ENCODE results near the gene MKX.
"Not testable (repeated sequence)": the region's sequence is repeated elsewhere in the genome, so short reads cannot be mapped to it uniquely, and the experiment has no call there.

MKX gene

DNA sequence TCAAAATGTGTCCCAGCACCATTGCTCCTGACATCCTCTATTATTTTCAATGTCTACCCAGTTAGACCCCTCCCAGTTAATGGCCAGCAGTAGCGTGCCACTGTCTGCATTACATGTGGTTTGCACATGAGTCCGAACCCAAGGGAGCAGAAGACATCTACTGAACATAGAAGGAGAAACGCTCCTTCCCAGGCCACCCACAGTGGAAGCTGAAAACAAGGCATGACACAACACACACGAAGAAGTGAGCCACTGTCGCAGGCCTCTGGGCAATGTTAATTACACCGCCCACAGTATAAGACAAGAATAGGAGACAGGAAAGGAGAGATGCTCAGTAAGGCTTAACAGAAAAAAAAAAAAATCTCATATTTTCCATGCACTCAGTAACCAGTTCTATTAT is 50.5 kb downstream of the MKX start:
- no peak for DNase-seq (ENCODE audit: low read depth in 2 of 2)

DNA sequence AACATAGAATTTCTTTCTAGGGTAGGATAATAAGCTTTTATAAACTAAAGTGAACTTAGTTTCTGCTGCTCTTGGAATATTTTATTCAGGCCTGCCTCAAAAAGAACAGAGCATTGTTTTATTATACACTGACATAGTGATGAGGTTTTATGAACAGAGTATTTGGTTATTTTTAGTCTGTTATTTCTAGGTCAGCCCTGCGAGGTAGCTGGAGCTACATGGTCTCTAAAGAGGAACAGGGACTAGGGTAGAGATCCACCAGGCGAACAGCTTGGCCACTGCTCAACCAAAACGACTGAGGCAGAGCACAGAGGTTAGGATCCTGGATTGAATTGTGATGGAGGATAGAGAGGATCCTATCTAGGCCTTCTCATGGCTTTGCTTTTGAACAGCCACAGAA is 53.0 kb downstream of the MKX start:
- DNase-seq (ENCODE audit: low read depth in 2 of 2): no peak

DNA sequence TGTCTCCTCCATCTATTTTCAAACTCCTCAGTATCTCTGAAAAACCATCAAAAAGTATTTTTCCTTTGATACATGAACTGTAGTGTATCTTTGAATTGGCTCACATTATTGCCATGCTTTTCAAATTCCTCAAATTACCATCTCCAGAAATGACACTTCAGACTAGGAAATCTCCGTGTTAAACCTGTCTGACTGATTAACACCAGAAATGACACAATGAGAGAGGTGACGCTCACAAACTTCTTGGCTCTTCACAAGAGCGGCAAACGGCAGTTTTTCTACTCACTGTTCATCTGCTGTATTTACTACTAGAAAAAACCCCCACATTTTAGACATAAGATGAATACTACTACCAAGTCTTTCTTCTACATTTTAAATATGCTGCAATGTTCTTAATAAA is 56.6 kb downstream of the MKX start:
- DNase-seq (ENCODE audit: low read depth in 2 of 2): no peak

DNA sequence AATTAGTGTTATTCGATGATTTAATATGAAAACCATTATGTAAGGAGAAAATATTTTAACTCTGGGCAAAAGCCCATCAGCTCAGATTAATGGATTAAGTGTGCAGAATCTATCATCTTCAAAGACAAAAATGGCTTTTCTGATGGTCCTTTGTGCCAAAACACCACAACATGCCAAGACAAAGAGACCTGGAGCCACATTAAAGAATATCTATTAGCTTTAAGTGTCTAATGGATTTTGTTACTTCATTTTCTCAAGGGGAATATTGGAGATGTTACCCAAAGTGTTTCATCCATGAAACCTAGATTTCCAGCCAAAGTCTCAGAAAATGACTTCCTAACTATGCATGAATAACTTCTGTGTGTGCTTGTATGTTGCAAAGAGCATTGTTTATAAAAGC is 57.3 kb downstream of the MKX start:
- no peak for DNase-seq (ENCODE audit: low read depth in 2 of 2)

DNA sequence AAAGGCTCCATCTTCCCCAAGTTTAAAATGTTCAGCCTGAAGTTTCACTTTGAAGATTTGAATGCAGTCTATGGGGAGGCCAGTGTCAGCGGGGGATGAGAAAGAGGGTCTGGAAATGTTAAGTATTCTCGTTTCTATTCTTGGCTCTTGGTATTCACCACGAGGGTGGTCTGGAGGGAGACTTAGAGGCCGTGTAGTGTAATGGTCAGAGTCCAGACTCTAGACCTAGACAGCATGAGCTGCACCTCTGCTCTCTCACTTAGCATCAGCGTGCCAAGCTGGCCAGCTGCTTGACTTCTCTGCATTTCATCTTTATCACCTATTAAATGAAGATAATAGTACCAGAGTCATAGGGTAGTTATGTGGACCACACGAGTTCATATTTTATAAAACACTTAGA is 57.9 kb downstream of the MKX start:
- DNase-seq (ENCODE audit: low read depth in 2 of 2): no peak

DNA sequence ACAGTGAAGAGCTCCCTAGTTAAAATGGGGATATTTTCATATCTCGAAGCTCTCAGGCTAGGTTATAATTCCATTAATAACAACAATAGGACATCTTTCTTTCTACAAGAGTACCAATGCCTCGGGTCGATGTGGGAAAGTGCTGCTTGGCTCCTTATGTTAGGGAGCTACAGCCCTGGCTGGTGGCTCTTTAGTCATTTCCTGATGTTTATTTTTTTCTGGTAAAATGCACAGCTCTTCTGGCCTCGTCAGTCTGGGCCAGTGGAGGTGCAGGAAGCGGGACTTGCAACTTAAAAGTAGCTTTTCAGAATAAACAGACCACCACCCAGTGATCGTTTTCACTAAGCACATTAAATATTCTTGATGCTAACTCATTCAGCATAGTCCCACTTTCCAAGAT is 58.3 kb downstream of the MKX start:
- DNase-seq (ENCODE audit: low read depth in 2 of 2): no peak

DNA sequence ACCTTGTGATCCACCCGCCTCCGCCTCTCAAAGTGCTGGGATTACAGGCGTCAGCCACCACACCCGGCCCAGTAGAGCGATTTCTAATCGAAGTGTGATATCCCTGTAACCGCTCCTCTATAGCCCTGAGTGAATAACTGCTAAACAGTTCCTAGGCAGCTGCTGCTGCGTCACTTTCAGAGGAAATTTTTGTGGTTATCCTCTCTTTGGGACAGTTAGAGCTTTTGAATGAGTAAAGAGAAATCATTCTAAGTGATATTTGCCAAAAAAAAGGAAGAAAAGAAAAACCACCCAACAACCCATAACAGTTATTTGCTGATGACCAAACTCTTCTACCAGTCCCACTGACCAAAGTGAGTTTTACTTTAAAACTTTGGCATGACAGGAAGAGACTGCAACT is 59.9 kb downstream of the MKX start:
- DNase-seq (ENCODE audit: low read depth in 2 of 2): no peak

DNA sequence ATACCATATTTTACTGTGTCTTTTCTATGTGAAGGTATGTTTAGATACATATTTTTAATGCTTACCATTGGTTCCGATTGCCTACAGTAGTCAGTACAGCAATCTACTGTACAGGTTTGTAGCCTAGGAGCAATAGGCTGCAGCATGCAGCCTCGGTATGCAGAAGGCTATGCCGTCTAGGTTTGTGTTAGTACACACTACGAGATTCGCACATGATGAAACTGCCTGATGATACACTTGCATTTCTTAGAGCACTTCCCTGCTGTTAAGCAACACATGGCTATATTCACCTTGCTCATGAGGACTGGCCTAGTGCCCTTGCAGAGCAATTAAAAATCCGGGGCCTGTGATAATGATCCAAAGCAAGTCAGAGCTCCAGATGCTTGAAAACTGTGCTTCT is 62.4 kb downstream of the MKX start:
- no peak for DNase-seq (ENCODE audit: low read depth in 2 of 2)

DNA sequence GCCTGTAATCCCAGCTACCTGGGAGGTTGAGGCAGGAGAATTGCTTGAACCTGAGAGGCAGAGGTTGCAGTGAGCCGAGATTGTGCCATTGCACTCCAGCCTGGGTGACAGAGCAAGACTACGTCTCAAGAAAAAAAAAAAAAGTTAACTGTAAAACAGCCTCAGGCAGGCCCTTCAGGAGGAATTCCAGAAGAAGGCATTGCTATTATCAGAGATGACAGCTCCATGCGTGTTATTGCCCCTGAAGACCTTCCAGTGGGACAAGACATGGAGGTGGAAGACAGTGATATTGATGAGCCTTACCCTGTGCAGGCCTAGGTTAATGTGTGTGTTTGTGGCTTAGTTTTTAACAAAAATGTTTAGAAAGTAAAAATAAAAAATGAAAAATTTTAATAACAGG is 63.8 kb downstream of the MKX start:
- not testable (repeated sequence) for DNase-seq (ENCODE audit: low read depth in 2 of 2)

DNA sequence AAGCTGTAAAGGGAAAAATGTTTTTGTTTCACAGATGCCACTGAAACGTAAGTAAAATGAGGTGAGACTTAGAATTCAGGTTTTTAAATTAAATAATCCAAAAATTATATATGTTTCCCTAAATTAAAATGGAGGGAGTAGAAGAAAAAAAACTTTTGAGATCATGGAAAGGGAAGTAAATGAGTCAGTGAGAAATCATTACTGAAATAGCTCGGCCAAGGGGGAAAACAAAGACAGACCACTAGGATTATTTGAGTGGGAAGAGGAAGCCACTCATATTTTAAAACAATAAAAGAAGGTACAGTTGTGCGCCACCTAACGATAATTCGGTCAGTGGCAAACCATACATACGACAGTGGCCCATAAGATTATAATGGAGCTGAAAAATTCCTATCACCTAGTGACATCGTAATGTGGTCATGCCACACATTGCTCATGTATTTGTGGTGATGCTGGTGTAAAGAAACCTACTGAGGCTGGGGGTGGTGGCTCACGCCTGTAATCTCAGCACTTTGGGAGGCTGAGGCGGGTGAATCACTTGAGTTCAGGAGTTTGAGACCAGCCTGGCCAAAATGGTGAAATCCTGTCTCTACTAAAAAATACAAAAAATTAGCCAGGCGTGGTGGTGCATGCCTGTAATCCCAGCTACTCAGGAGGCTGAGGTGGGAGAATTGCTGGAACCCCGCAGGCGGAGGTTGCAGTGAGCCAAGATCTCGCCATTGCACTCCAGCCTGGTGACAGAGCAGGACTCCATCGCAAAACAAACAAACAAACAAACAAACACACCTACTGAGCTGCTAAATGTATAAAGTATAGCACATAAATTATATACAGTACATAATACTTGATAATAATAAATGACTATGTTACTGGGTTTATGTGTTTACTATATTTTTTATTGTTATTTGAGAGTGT is 64.7 kb downstream of the MKX start:
- no peak for DNase-seq (ENCODE audit: low read depth in 2 of 2)

DNA sequence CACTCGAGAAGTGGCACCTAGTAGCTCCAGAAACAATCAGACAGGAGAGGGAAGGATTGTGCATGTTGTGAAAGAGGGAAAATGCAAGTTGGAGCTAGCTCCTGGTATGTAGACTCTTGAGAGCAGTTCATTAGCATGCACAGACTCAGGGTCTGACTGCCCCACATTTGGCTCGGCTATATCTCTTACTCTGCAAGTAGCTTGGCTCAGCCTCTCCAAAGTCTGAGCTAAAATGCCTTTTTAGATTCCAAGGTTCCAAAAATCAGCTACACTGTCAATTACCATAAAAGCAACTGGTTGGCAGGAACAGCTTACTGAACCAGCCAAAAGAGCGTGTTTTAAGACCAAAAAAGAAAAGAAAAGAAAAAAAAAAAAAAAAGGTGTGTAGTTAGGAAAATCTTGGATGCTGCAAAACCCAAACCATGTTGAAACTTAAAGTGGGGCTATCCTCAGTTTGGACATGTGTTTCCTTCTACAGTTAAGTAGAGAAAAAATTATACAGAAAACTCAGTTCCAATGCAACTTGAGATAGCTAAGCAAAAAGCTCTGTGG is 65.5 kb downstream of the MKX start:
- no peak for DNase-seq (ENCODE audit: low read depth in 2 of 2)

DNA sequence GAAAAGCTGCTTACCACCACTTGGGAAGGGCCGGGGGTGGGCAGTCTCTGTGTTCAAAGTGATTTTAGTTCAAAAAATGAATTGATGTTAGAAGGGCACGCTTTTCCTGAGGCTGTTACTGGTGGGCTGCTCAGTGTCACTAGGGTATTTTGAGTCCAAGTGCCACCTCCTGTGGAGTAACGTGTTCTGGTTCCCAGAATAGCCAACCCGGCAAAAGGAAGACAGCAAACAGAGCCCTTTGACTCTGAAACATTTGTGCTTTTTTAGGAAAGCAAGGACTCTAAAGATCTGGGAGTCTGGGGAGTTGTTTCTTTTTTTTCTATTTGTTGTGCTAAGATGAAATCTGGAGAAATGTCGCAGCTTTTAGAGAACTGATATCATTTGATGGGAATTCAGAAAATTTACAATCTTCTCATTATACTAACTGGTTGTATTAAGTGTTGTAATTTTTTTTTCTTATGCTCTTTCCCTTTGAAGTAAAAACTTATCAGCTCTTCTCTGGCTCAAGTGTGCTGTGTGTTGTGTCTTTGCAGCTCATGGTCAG is 66.2 kb downstream of the MKX start:
- DNase-seq (ENCODE audit: low read depth in 2 of 2): no peak

DNA sequence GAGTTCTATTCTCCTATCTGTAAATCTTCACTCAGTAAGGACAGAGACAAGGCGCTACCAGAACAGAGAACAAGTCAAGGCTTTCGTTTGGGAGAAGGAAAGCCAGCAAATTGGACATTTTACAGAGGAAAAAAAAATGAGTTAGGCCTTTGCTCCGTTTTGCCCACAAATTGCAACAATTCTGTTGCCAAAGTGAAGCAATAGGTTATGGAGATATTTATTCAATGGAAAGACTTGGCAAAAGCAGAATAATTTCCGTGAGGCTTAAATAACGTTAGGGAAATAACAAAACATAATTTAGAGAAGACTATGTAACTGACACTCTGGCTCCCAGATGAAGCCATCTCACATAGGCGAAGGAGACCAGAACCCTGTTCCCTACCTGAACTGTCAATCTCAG is 67.5 kb downstream of the MKX start:
- no peak for DNase-seq (ENCODE audit: low read depth in 2 of 2)

DNA sequence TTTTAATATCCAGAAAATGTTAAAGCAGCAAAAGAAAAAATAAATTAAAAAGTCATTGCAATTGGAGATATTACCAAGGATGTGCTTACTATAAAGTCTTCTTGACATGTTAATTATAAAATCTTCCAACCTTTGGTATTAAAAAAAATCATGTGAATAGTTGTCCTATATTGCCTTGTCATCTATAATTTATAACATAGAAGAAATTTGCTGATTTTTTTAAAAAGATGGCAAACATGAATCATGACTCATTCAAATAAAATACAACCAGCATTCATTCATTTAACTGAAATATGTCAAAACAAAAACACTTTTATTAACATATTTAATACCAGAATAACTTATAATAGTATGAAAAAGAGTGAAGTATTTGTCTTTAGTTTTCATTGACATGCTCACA is 72.6 kb downstream of the MKX start:
- DNase-seq (ENCODE audit: low read depth in 2 of 2): no peak

DNA sequence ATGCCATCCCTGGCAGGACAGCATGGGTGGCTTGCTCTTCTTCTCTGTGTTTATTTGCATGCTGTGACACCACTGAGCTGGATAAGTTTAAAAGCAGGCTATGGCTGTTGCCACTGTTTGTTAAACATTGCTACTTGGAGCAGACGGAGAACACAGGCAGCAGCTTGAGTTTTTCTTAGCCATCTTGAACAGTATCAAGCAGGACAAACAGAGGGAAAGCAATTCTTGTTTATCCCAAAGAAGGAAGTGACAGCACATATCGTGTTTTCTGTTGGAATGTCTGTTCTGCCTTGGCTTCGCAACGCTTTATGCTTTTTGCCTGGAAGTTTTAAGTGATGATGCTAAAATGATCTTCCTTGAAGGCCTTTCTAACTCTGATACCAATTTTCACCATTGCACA is 73.8 kb downstream of the MKX start:
- no peak for DNase-seq (ENCODE audit: low read depth in 2 of 2)

DNA sequence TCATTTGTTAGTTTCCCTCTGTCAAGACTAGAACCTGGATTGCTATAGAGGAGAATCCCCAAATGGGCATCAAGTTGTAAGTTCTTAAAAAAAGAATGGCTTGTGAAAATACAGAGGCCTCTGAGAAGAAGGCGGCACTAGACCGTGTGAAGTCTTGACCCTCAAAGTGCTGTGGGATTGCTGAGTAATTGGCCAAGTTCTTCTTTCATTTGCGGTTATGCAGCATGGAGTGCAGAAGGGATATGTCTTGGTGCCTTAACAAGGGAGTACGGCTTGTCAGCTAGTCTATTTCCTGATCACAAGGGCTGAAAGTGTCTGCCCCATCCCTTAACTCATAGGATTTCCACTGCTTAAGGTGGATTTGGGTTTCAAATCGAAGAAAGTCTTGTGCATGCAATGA is 81.2 kb downstream of the MKX start:
- no peak for DNase-seq (ENCODE audit: low read depth in 2 of 2)

DNA sequence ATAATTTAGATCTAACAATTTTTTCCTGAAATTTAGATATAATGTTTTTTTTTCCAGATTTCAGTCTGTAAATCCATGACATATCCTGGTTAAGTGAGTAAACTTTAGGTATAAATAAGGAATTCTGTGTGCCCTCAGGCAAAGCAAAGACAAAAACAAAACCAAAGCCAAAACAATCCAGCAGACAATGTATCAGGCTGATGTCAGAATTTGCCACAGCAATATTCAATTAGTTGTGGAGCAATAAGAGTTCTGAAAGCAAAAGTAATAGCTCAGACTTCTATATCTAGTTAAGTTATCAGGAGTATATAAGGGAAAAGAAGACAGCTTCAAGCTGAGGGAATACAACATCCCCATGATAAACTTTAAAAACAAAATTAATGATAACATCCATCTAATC is 82.0 kb downstream of the MKX start:
- DNase-seq (ENCODE audit: low read depth in 2 of 2): no peak

DNA sequence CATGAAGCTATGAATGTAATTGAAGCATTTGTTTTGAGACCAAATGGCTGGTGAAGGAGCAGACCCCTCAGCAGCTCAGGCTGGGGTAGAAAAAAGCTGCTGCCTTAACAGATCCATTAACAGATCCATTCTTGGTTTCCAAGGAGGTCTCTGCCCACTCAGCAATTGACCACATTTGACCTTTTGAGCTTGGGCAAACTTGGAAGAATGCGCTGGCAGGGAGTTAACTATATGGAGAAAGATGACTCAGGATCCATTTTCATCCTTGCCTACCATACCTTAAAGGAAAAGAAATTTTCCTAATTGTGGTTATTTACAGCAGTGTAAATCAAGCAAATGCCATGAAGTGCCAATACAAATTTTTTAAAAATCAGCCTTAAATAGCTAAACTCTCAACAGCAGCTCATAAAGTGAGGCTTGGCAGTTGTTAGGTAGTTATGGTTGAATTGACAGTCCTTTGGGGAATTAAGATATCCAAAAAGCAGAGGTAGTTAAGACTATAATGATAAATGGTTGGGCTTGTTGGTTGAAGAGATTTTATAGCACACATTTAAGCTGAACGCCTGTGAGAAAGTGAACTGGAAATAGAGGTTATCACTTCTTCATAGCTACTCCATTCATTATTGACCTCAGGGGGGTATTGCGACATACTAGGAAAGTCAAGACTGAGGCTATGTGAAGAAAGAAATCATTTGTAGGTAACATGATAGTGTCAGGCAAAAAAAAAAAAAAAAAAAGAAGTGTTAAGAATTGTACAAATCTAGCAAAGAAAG is 83.9 kb downstream of the MKX start:
- DNase-seq (ENCODE audit: low read depth in 2 of 2): no peak

DNA sequence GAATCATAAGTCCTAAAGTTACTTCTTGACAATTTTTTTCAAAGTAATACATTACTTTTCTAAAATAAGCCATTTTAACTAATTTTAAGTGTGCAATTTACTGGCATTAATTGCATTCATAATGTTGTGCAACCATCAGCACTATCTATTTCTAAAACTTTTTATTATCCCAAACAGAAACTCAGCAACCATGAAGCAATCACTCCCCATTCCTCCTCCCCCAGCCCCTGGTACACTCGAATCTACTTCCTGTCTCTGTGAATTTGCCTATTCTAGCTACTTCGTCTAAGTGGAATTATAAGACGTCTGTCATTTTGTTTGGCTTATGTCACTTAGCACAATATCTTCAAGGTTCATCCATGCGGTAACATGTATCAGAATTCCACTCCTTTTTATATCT is 84.9 kb downstream of the MKX start:
- no peak for DNase-seq (ENCODE audit: low read depth in 2 of 2)

DNA sequence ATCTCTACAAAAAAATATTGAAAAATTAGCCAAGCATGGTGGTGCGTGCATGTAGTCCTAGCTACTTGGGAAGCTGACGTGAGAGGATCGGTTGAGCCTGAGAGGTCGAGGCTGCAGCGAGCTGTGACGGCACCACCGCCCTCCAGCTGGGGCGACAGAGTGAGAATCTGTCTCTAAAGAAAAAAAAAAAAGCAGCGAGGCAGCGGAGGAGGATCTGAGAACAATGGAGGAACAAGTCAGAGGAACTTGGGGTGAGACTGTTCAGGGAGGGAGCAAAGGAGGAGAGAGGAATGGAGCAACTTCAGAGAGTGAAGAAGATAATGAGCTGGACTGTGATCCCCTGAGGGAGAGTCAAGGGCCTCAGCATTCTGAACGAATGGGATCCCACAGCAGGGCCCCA is 85.4 kb downstream of the MKX start:
- no peak for DNase-seq (ENCODE audit: low read depth in 2 of 2)

DNA sequence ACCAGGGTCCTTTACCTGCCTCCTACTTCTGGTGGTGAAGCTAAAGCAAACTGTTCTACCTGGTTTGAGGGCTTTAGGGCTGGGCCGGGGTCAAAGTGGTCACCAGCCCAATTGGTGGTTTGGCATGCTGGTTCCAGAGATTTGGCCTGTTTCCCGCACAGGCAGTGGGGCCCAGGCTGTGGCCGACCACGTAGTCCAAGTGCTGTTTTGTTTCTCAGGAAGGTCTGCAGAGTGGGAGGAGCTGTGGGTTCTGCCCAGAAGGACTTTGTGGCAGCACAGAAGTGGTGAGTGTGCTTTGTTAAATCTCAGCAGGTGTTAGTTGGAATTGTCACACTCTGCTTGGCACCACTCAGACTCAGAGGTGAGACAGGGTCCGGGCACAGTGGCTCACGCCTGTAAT is 85.8 kb downstream of the MKX start:
- DNase-seq (ENCODE audit: low read depth in 2 of 2): no peak

DNA sequence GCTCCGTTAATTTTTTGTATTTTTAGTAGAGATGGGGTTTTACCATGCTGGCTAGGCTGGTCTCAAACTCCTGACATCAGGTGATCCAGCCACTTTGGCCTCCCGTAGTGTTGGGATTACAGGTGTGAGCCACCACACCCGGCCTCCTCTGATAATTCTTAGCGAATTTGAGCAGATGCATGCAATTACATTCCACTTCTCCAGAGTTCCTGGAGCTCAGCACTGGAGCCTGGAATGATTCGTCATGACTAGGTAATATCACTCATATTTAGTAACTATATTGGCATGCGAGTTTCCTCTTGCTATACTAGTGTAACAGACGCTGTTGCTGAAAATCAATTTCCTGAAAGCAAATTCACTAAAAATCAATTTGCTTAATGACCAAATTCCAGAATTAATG is 86.8 kb downstream of the MKX start:
- DNase-seq (ENCODE audit: low read depth in 2 of 2): no peak

DNA sequence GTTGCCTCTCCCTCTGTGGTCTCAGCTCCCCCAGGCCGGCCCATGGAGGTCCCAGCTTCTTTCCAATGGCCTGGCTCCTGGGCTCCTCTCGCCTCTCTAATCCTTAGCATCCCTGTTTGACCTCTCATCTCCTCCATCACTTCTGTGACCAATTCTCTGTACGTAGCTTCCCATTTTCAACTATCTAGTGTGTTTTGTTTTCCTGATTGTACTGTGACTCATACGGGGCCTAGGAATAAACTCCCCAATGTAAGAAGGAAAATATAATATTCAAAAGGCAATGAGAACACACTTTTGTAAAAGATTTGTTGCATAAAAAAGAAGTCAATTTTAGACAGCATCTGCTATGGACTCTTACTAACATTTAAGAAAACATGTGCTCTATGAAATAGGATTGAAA is 90.3 kb downstream of the MKX start:
- DNase-seq (ENCODE audit: low read depth in 2 of 2): no peak
